Endothelial cell of umbilical vein (primary cell): Measurements from ENCODE around the gene SUCNR1. TPM values are rescaled to one million over a fixed set of nuclear protein-coding genes. Genes with fewer than 3 reads are reported as not detected.

Source experiments
- BruUV-seq: library from RNA; stranded (reverse); fragments of 400-500 nt; replicated peaks from 2 replicates; lab custom pipeline; 2021; lab: Mats Ljungman, UMichigan
- CTCF ChIA-PET: fragments of 300-600, 350-600 bp; sonication (Branson Sonifier 250); formaldehyde crosslinking; loops from one replicate; lab custom pipeline; 2021; ENCODE audit warnings: antibody characterized with exemption, inconsistent platforms; lab: Charles Lee
- POLR2A ChIA-PET: fragments of 300-600, 350-600 bp; sonication (Branson Sonifier 250); formaldehyde crosslinking; loops from one replicate; lab custom pipeline; 2021; ENCODE audit warnings: antibody characterized with exemption, inconsistent platforms; lab: Charles Lee
- DNase-seq: peaks from one replicate; pipeline ENCODE4 v3.0.0-alpha.2; 2011; ENCODE audit warnings: low read depth, low spot score
- FAIRE-seq: peaks from 2 replicates; lab custom pipeline; 2011; peaks lifted over from hg19 to GRCh38; lab: Jason Lieb, UNC
- H2AFZ ChIP-seq: 2 replicates; pipeline ENCODE4 v1.6.0; 2012; ENCODE audit warnings: low read depth, low read length, control low read depth, inconsistent platforms
- H3K27ac ChIP-seq: 2 replicates; pipeline ENCODE4 v1.5.1; 2011; ENCODE audit warnings: low read depth, mild to moderate bottlenecking, control low read depth, low read length, moderate library complexity; ENCODE audit not compliant: insufficient read depth
- H3K27me3 ChIP-seq, 2 experiments: 2 replicates each; pipeline versions ENCODE4 v1.6.0 to v1.6.1; 2011; ENCODE audit warnings: low read length in 2 of 2, mixed read lengths in 1 of 2; ENCODE audit not compliant: control insufficient read depth in 2 of 2, insufficient read depth in 2 of 2
- H3K36me3 ChIP-seq, 2 experiments: 2 replicates in 1 of 2; 3 replicates in 1 of 2; pipeline ENCODE4 v1.5.1; 2011; ENCODE audit warnings: low read length in 2 of 2, mild to moderate bottlenecking in 1 of 2, moderate library complexity in 1 of 2; ENCODE audit not compliant: control insufficient read depth in 2 of 2, insufficient read depth in 2 of 2; ENCODE audit errors: extremely low read depth in 1 of 2
- H3K4me1 ChIP-seq: 3 replicates; pipeline ENCODE4 v1.5.1; 2011; ENCODE audit warnings: mild to moderate bottlenecking, low read length; ENCODE audit not compliant: control insufficient read depth, insufficient read depth; ENCODE audit errors: extremely low read depth
- H3K4me2 ChIP-seq: 2 replicates; pipeline ENCODE4 v1.6.1; 2011; ENCODE audit warnings: low read length, control low read depth, mixed read lengths; ENCODE audit not compliant: insufficient read depth
- H3K4me3 ChIP-seq, 3 experiments: fragments of 200-600 bp in 1 of 3; sonication (generic), shearing (Covaris generic) in 1 of 3; replicated peaks in 1 of 3; 2 replicates each; pipeline ENCODE4 v1.5.1; 2011 to 2016; ENCODE audit warnings: control low read depth in 3 of 3, low read length in 3 of 3, mild to moderate bottlenecking in 2 of 3, inconsistent platforms in 1 of 3, low read depth in 1 of 3, moderate library complexity in 1 of 3; ENCODE audit not compliant: insufficient read depth in 1 of 3
- H3K79me2 ChIP-seq: 2 replicates; pipeline ENCODE4 v1.6.0; 2012; ENCODE audit warnings: low read length, inconsistent platforms; ENCODE audit not compliant: control insufficient read depth, insufficient read depth
- H3K9ac ChIP-seq: replicated peaks from 2 replicates; pipeline ENCODE3; 2011; ENCODE audit warnings: low read length, control low read depth; ENCODE audit not compliant: insufficient read depth; ENCODE audit errors: extremely low read depth
- H3K9me1 ChIP-seq: replicated peaks from 3 replicates; pipeline ENCODE4 v1.6.0; 2011; ENCODE audit warnings: mild to moderate bottlenecking, low read length; ENCODE audit not compliant: control insufficient read depth, insufficient read depth; ENCODE audit errors: extremely low read depth
- H3K9me3 ChIP-seq: replicated peaks from 2 replicates; pipeline ENCODE4 v1.5.1; 2012; ENCODE audit warnings: low read length, inconsistent platforms; ENCODE audit not compliant: control insufficient read depth, insufficient read depth
- H4K20me1 ChIP-seq: replicated peaks from 2 replicates; pipeline ENCODE3; 2011; ENCODE audit warnings: mild to moderate bottlenecking, low read length; ENCODE audit not compliant: control insufficient read depth, insufficient read depth; ENCODE audit errors: extremely low read depth
- EZH2 ChIP-seq: IDR thresholded peaks from 2 replicates; pipeline ENCODE4 v1.6.1; 2012; ENCODE audit warnings: borderline replicate concordance, low read depth, mild to moderate bottlenecking, moderate library complexity, low read length, inconsistent platforms; ENCODE audit not compliant: severe bottlenecking
- FOS ChIP-seq: IDR thresholded peaks from 2 replicates; pipeline ENCODE4 v1.6.1; 2011; ENCODE audit warnings: mild to moderate bottlenecking, low read length, moderate library complexity, borderline replicate concordance; ENCODE audit not compliant: insufficient read depth
- GATA2 ChIP-seq: IDR thresholded peaks from 2 replicates; pipeline ENCODE4 v1.7.0; 2011; ENCODE audit warnings: low read depth, mild to moderate bottlenecking, moderate library complexity, mixed read lengths, low read length; ENCODE audit not compliant: insufficient read length, insufficient read depth
- JUN ChIP-seq: IDR thresholded peaks from 2 replicates; pipeline ENCODE4 v1.6.1; 2011; ENCODE audit warnings: borderline replicate concordance, low read depth; ENCODE audit not compliant: insufficient read length, insufficient read depth
- MAX ChIP-seq: IDR thresholded peaks from 2 replicates; pipeline ENCODE4 v1.6.1; 2011; ENCODE audit not compliant: insufficient read depth, insufficient read length
- MYC ChIP-seq: IDR thresholded peaks from one replicate; pipeline ENCODE4 v1.6.1; 2011; ENCODE audit warnings: mild to moderate bottlenecking, low read depth, low read length
- POLR2A ChIP-seq: IDR thresholded peaks from 2 replicates; pipeline ENCODE4 v1.6.1; 2012; ENCODE audit warnings: low read depth, mild to moderate bottlenecking, control low read depth, low read length
- POLR2AphosphoS5 ChIP-seq: IDR thresholded peaks from 2 replicates; pipeline ENCODE4 v1.6.1; 2012; ENCODE audit warnings: low read depth, mild to moderate bottlenecking, control low read depth, low read length, moderate library complexity; ENCODE audit not compliant: insufficient read depth
- dilution Hi-C: fragments of 300-500 bp; cut with MboI; formaldehyde crosslinking; loops from one replicate; pipeline ENCODE4 v1.15.0; 2019; ENCODE audit warnings: low sequenced_read_pairs; ENCODE audit not compliant: extremely low pct_ligation_motif_present
- intact Hi-C: fragments of 100-400 bp; cut with micrococcal nuclease; formaldehyde crosslinking; loops from one replicate; pipeline ENCODE4 v1.10.0; 2022
- polyA plus RNA-seq, 4 experiments: library from polyadenylated mRNA; depleted of rRNA in 3 of 4; stranded (reverse) in 3 of 4; unstranded in 1 of 4; fragments of >200 nt; gene quantifications; 2 replicates each; pipeline versions ENCODE4 v1.2.1 to v1.2.3, GENCODE V29; 2011 to 2012; ENCODE audit warnings: missing spikeins in 1 of 4
- total RNA-seq: library from RNA; stranded (reverse); gene quantifications from 2 replicates; pipeline ENCODE4 v1.2.3, GENCODE V29; 2021
- TF ChIP-seq, protein P1 (sequence below), 2 donors: IDR thresholded peaks; 1 replicate in 1 of 2; 2 replicates in 1 of 2; pipeline ENCODE4 v1.5.1; 2011; ENCODE audit warnings: low read length in 2 of 2, mild to moderate bottlenecking in 2 of 2, moderate library complexity in 2 of 2, control low read depth in 1 of 2, inconsistent platforms in 1 of 2, low read depth in 1 of 2; ENCODE audit not compliant: insufficient read depth in 1 of 2; ENCODE audit errors: extremely low read depth in 1 of 2

Gene SUCNR1
- total and polyA plus RNA-seq, 2 donors (not counting 3 experiments of a cell fraction or from before 2014, with no cell fraction given), result not detected

- Histone ChIP-seq H3K27ac (no peak overlapping the region), H3K4me3 (no peak overlapping the region), H2AFZ (peak overlapping the region; percentile 26), H4K20me1 (no peaks in the 10 kb centered on the region), H3K27me3 (no peaks in the 10 kb centered on the region), H3K4me1 (peaks cover 42% of the 10 kb centered on the region), H3K9me1 (no peaks in the 10 kb centered on the region), H3K9ac (no peak overlapping the region), H3K36me3 (no peaks in the 10 kb centered on the region), H3K79me2 (no peaks in the 10 kb centered on the region), H3K4me2 (peak overlapping the region; percentile 43), H3K9me3 (no peaks in the 10 kb centered on the region)
- ChIA-PET CTCF (interaction anchor here (1.2 to 1.8 kb wide), 3 partner anchors 17 to 434 kb away, joined by 4 to 5 read pairs (median 4); no protein-coding TSS in a partner anchor), POLR2A (no interaction called here)
- dilution Hi-C loops, result no loop called here
- no peak for TF ChIP-seq MAX
- FAIRE-seq (no peak), DNase-seq (peak; percentile 39)
- BruUV-seq, result TSS peak; percentile 68
- intact Hi-C loops, result loop anchor here (1.0 kb wide), 1 partner anchor 8 kb away; no protein-coding TSS in a partner anchor
Measured at GRCh38 chr3:151901644-151902285, 28.3 kb downstream of the SUCNR1 start.

- peak; percentile 67 for FAIRE-seq
- Histone ChIP-seq H3K9me1 (no peaks in the 10 kb centered on the region), H3K27me3 (no peaks in the 10 kb centered on the region), H3K9ac (peak overlapping the region; percentile 24), H4K20me1 (no peaks in the 10 kb centered on the region), H3K9me3 (no peaks in the 10 kb centered on the region), H3K27ac (peak overlapping the region; percentile 65), H3K79me2 (no peaks in the 10 kb centered on the region), H3K4me1 (peaks cover 39% of the 10 kb centered on the region), H3K36me3 (no peaks in the 10 kb centered on the region), H3K4me3 (no peak overlapping the region), H3K4me2 (no peak overlapping the region), H2AFZ (peak overlapping the region; percentile 62)
- CTCF ChIA-PET, result interaction anchor here (1.9 kb wide), 1 partner anchor 14 kb away, joined by 4 read pairs; no protein-coding TSS in a partner anchor
- dilution Hi-C loops (no loop called here), intact Hi-C loops (loop anchor here (1.0 kb wide), 1 partner anchor 39 kb away; no protein-coding TSS in a partner anchor)
- TF ChIP-seq GATA2 (peak; percentile 60), EZH2 (no peak), FOS (peak; percentile 63), POLR2A (no peak), POLR2AphosphoS5 (peak; percentile 29), JUN (peak; percentile 40), MAX (no peak), MYC (no peak)
- TF ChIP-seq, protein P1, sequence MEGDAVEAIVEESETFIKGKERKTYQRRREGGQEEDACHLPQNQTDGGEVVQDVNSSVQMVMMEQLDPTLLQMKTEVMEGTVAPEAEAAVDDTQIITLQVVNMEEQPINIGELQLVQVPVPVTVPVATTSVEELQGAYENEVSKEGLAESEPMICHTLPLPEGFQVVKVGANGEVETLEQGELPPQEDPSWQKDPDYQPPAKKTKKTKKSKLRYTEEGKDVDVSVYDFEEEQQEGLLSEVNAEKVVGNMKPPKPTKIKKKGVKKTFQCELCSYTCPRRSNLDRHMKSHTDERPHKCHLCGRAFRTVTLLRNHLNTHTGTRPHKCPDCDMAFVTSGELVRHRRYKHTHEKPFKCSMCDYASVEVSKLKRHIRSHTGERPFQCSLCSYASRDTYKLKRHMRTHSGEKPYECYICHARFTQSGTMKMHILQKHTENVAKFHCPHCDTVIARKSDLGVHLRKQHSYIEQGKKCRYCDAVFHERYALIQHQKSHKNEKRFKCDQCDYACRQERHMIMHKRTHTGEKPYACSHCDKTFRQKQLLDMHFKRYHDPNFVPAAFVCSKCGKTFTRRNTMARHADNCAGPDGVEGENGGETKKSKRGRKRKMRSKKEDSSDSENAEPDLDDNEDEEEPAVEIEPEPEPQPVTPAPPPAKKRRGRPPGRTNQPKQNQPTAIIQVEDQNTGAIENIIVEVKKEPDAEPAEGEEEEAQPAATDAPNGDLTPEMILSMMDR (IDR thresholded peaks at IDR 0.05; ENCODE audit: extremely low read depth in 1 of 2, insufficient read depth in 1 of 2, low read depth in 1 of 2, low read length in 2 of 2), result no peak
- DNase-seq, result peak; percentile 93
- BruUV-seq, result no TSS peak
- POLR2A ChIA-PET, result no interaction called here
Measured at GRCh38 chr3:151903501-151903991, 30.1 kb downstream of the SUCNR1 start.
